HG03045 (cell line): ENCODE data around the gene SSBP1.
"Not testable (repeated sequence)": the region's sequence is repeated elsewhere in the genome, so short reads cannot be mapped to it uniquely, and the experiment has no call there.

ENCODE experiments used
- ATAC-seq: cut with Tn5 transposase; IDR thresholded peaks from one replicate; pipeline ENCODE4 v1.9.1; 2021; ENCODE audit warnings: mild to moderate bottlenecking, moderate library complexity; ENCODE audit not compliant: unreplicated experiment

SSBP1 gene

GRCh38 chr7:141709318-141709717, 28.8 kb upstream of the SSBP1 start:
- no peak for ATAC-seq

- ATAC-seq: no peak
Observed at GRCh38 chr7:141709749-141710148, 28.4 kb upstream of the SSBP1 start.

GRCh38 chr7:141710301-141710700, 27.9 kb upstream of the SSBP1 start:
- ATAC-seq: no peak

GRCh38 chr7:141712603-141713255, 25.4 kb upstream of the SSBP1 start:
- no peak for ATAC-seq

GRCh38 chr7:141713890-141714289, 24.3 kb upstream of the SSBP1 start:
- no peak for ATAC-seq

GRCh38 chr7:141714571-141714970, 23.6 kb upstream of the SSBP1 start:
- ATAC-seq: no peak

GRCh38 chr7:141715018-141715417, 23.1 kb upstream of the SSBP1 start:
- no peak for ATAC-seq

GRCh38 chr7:141715794-141716689, 22.1 kb upstream of the SSBP1 start:
- no peak for ATAC-seq

GRCh38 chr7:141717450-141717849, 20.7 kb upstream of the SSBP1 start:
- ATAC-seq: no peak

GRCh38 chr7:141722529-141722928, 15.6 kb upstream of the SSBP1 start:
- ATAC-seq: no peak

GRCh38 chr7:141729020-141729419, 9.1 kb upstream of the SSBP1 start:
- ATAC-seq: no peak

GRCh38 chr7:141731476-141732149, 6.5 kb upstream of the SSBP1 start:
- no peak for ATAC-seq

GRCh38 chr7:141737118-141737835, 881 bp upstream of the SSBP1 start:
- ATAC-seq: no peak

GRCh38 chr7:141738592-141739013, 445 bp downstream of the SSBP1 start:
- ATAC-seq: no peak

- ATAC-seq: no peak
Observed at GRCh38 chr7:141739250-141739649, 1.1 kb downstream of the SSBP1 start.

- ATAC-seq: no peak
Observed at GRCh38 chr7:141742229-141742628, 4.1 kb downstream of the SSBP1 start.

- no peak for ATAC-seq
Observed at GRCh38 chr7:141744131-141744530, 6.0 kb downstream of the SSBP1 start.

GRCh38 chr7:141748396-141748795, 10.2 kb downstream of the SSBP1 start:
- no peak for ATAC-seq

- not testable (repeated sequence) for ATAC-seq
Observed at GRCh38 chr7:141751904-141752303, 13.7 kb downstream of the SSBP1 start.

- ATAC-seq: no peak
Observed at GRCh38 chr7:141752634-141753033, 14.5 kb downstream of the SSBP1 start.

GRCh38 chr7:141754939-141755338, 16.8 kb downstream of the SSBP1 start:
- no peak for ATAC-seq
